ENCODE data around the gene GPAT2. TPM values are rescaled to one million over a fixed set of nuclear protein-coding genes. Genes with fewer than 3 reads are reported as not detected.
"Not testable (repeated sequence)": the region's sequence is repeated elsewhere in the genome, so short reads cannot be mapped to it uniquely, and the experiment has no call there.

Gene GPAT2
- total and polyA plus RNA-seq, 2 of the 13 experiments (the other 11 are each of a cell fraction or from before 2014, with no cell fraction given), result not detected

GRCh38 chr2:96062483-96062882, 27.8 kb upstream of the GPAT2 start:
- H4K20me1 ChIP-seq (ENCODE audit: insufficient read depth, low read length); H3K27me3 ChIP-seq (ENCODE audit: control insufficient read depth in 1 of 2, insufficient read depth in 2 of 2, low read length in 2 of 2); H3K27ac ChIP-seq (ENCODE audit: extremely low read length, insufficient read depth, low read length); CTCF ChIA-PET (ENCODE audit: low intra/inter-chr PET ratio, low total read pairs); BruUV-seq (replicated peaks); POLR2A ChIA-PET; FAIRE-seq; H3K9ac ChIP-seq (ENCODE audit: insufficient read depth, low read depth, low read length); DNase-seq (ENCODE audit: low spot score); H3K4me3 ChIP-seq (replicated peaks in 1 of 3; ENCODE audit: insufficient read depth in 1 of 3, low read depth in 2 of 3, low read length in 3 of 3); H3K9me3 ChIP-seq (ENCODE audit: low read length); H3K4me2 ChIP-seq (ENCODE audit: low read depth, low read length); H2AFZ ChIP-seq (ENCODE audit: low read length); H3K36me3 ChIP-seq (replicated peaks in 1 of 2; ENCODE audit: control insufficient read depth in 1 of 2, insufficient read depth in 2 of 2, low read length in 2 of 2); H3K79me2 ChIP-seq (ENCODE audit: insufficient read depth, low read length): not testable (repeated sequence)
- peak; percentile 14 for ATAC-seq
- peak; percentile 67 for TF ChIP-seq ZNF263 (CRISPR knock-in tag; IDR thresholded peaks at IDR 0.05)
- peaks cover 67% of the 10 kb centered on the region for H3K4me1 ChIP-seq (ENCODE audit: insufficient read depth, low read length)
- in situ Hi-C loops (cut with HindIII; ENCODE audit: extremely low pct_ligation_motif_present, low pct_unique_long_range_greater_than_20kb) (loop anchor here (25.0 kb wide), 1 partner anchor 1600 kb away; the partner anchor contains the start of genes ACTR1B and C2orf92), intact Hi-C loops (cut with micrococcal nuclease; ENCODE audit: unreplicated experiment) (loop anchor here (10.0 kb wide), 1 partner anchor 52 kb away; the partner anchor contains the start of gene ADRA2B)
- WGBS (ENCODE audit: low lambda C conversion rate), result 0% methylated on average over 2 of the region's 5 CpGs

DNA sequence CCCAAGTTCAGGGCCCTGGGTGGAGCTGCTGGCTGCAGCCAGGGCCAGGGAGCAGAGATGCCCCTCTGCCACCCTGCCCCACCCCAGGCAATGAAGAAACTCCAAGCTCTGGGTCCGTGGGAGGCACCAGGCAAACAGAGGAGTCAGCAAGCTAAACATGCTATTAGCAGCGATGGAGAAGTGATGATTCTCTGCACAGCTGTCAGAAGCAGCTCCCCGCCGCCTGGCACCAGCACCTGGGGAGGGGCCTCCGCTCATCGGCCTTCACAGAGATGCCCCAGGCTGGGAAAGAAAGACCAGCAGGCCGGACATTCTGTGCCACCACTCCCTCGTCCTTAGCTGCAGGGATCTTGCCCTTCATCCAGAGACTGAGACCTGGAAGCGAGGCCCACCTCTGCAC, 27.2 kb upstream of the GPAT2 start:
- intact Hi-C loops (cut with micrococcal nuclease; ENCODE audit: unreplicated experiment) (loop anchor here (10.0 kb wide), 1 partner anchor 53 kb away; the partner anchor contains the start of gene ADRA2B), in situ Hi-C loops (cut with HindIII; ENCODE audit: extremely low pct_ligation_motif_present, low pct_unique_long_range_greater_than_20kb) (loop anchor here (25.0 kb wide), 1 partner anchor 1600 kb away; the partner anchor contains the start of genes ACTR1B and C2orf92)
- DNase-seq (ENCODE audit: low spot score); FAIRE-seq; H3K27ac ChIP-seq (ENCODE audit: extremely low read length, insufficient read depth, low read length); H4K20me1 ChIP-seq (ENCODE audit: insufficient read depth, low read length); H3K9ac ChIP-seq (ENCODE audit: insufficient read depth, low read depth, low read length); H3K9me3 ChIP-seq (ENCODE audit: low read length); H3K4me3 ChIP-seq (replicated peaks in 1 of 3; ENCODE audit: insufficient read depth in 1 of 3, low read depth in 2 of 3, low read length in 3 of 3); BruUV-seq (replicated peaks); H2AFZ ChIP-seq (ENCODE audit: low read length); H3K79me2 ChIP-seq (ENCODE audit: insufficient read depth, low read length); ATAC-seq; H3K4me2 ChIP-seq (ENCODE audit: low read depth, low read length); H3K36me3 ChIP-seq (replicated peaks in 1 of 2; ENCODE audit: control insufficient read depth in 1 of 2, insufficient read depth in 2 of 2, low read length in 2 of 2); H3K27me3 ChIP-seq (ENCODE audit: control insufficient read depth in 1 of 2, insufficient read depth in 2 of 2, low read length in 2 of 2); POLR2A ChIA-PET; CTCF ChIA-PET (ENCODE audit: low intra/inter-chr PET ratio, low total read pairs): not testable (repeated sequence)
- peaks cover 61% of the 10 kb centered on the region for H3K4me1 ChIP-seq (ENCODE audit: insufficient read depth, low read length)
- 23% methylated on average over 9 of the region's 9 CpGs for WGBS (ENCODE audit: low lambda C conversion rate)

DNA sequence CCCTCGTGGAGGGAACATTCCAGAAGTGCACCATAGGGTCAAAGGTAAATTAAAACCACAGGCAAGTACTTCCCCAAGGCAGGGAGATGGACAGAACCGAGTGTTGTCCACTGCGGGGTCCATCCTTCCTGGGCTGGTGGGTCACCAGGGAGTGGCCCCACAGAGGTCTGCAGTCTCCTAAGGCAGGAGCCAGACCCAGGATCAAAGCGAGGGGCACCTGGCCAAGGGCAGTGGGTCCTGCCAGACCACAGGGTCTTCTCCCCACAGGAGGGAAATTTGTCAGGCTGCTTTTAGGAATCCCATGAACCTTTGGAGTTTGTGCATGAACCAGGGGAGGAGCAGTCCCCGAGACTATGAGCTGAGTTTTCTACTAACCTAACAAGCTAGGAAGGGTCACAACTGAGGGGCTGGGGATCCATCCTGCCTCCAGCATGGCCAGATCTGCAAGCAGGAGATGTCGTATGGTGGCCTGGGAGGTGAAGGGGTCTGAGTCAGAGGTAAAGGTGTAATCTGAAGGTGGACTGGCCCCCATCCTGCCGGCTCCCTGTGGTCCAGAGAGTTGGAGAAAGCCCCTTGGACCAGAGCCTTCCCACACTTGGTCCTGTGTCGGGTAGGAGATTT, 26.6 kb upstream of the GPAT2 start:
- peak overlapping the region; percentile 8; the same call in 1 of the 2 replicates for H3K4me2 ChIP-seq (ENCODE audit: low read depth, low read length)
- in situ Hi-C loops (cut with HindIII; ENCODE audit: extremely low pct_ligation_motif_present, low pct_unique_long_range_greater_than_20kb) (loop anchor here (25.0 kb wide), 1 partner anchor 1601 kb away; the partner anchor contains the start of genes ACTR1B and C2orf92), intact Hi-C loops (cut with micrococcal nuclease; ENCODE audit: unreplicated experiment) (loop anchor here (10.0 kb wide), 1 partner anchor 53 kb away; the partner anchor contains the start of gene ADRA2B)
- peaks cover 55% of the 10 kb centered on the region for H3K4me1 ChIP-seq (ENCODE audit: insufficient read depth, low read length)
- H3K36me3 ChIP-seq (replicated peaks in 1 of 2; ENCODE audit: control insufficient read depth in 1 of 2, insufficient read depth in 2 of 2, low read length in 2 of 2); H2AFZ ChIP-seq (ENCODE audit: low read length); BruUV-seq (replicated peaks); H4K20me1 ChIP-seq (ENCODE audit: insufficient read depth, low read length); CTCF ChIA-PET (ENCODE audit: low intra/inter-chr PET ratio, low total read pairs); H3K79me2 ChIP-seq (ENCODE audit: insufficient read depth, low read length); H3K27me3 ChIP-seq (ENCODE audit: control insufficient read depth in 1 of 2, insufficient read depth in 2 of 2, low read length in 2 of 2); H3K27ac ChIP-seq (ENCODE audit: extremely low read length, insufficient read depth, low read length); H3K4me3 ChIP-seq (replicated peaks in 1 of 3; ENCODE audit: insufficient read depth in 1 of 3, low read depth in 2 of 3, low read length in 3 of 3); H3K9me3 ChIP-seq (ENCODE audit: low read length); POLR2A ChIA-PET; DNase-seq (ENCODE audit: low spot score); FAIRE-seq; H3K9ac ChIP-seq (ENCODE audit: insufficient read depth, low read depth, low read length): not testable (repeated sequence)
- peak; percentile 9 for ATAC-seq
- 9% methylated on average over 8 of the region's 8 CpGs for WGBS (ENCODE audit: low lambda C conversion rate)

- in situ Hi-C loops (cut with HindIII; ENCODE audit: extremely low pct_ligation_motif_present, low pct_unique_long_range_greater_than_20kb) (loop anchor here (25.0 kb wide), 1 partner anchor 1602 kb away; the partner anchor contains the start of genes ACTR1B and C2orf92), intact Hi-C loops (cut with micrococcal nuclease; ENCODE audit: unreplicated experiment) (loop anchor here (10.0 kb wide), 1 partner anchor 54 kb away; the partner anchor contains the start of gene ADRA2B)
- H3K9me3 ChIP-seq (ENCODE audit: low read length); H3K79me2 ChIP-seq (ENCODE audit: insufficient read depth, low read length); H4K20me1 ChIP-seq (ENCODE audit: insufficient read depth, low read length); BruUV-seq (replicated peaks); H3K36me3 ChIP-seq (replicated peaks in 1 of 2; ENCODE audit: control insufficient read depth in 1 of 2, insufficient read depth in 2 of 2, low read length in 2 of 2); H3K4me3 ChIP-seq (replicated peaks in 1 of 3; ENCODE audit: insufficient read depth in 1 of 3, low read depth in 2 of 3, low read length in 3 of 3); H3K4me2 ChIP-seq (ENCODE audit: low read depth, low read length); CTCF ChIA-PET (ENCODE audit: low intra/inter-chr PET ratio, low total read pairs); H3K9ac ChIP-seq (ENCODE audit: insufficient read depth, low read depth, low read length); H3K27ac ChIP-seq (ENCODE audit: extremely low read length, insufficient read depth, low read length); H2AFZ ChIP-seq (ENCODE audit: low read length); H3K27me3 ChIP-seq (ENCODE audit: control insufficient read depth in 1 of 2, insufficient read depth in 2 of 2, low read length in 2 of 2); FAIRE-seq; DNase-seq (ENCODE audit: low spot score); POLR2A ChIA-PET: not testable (repeated sequence)
- peaks cover 46% of the 10 kb centered on the region for H3K4me1 ChIP-seq (ENCODE audit: insufficient read depth, low read length)
- 21% methylated on average over 8 of the region's 10 CpGs for WGBS (ENCODE audit: low lambda C conversion rate)
- ATAC-seq, result peak; percentile 29
Observed at GRCh38 chr2:96060325-96060724, 25.6 kb upstream of the GPAT2 start.

Data from HepG2 (cell line).